ENCODE data around the gene ATXN7L1. TPM values are rescaled to one million over a fixed set of nuclear protein-coding genes. Genes with fewer than 3 reads are reported as not detected.

The ATXN7L1 gene
- total RNA-seq, 1 experiment from 2014 or later, result 29.9 TPM

DNA sequence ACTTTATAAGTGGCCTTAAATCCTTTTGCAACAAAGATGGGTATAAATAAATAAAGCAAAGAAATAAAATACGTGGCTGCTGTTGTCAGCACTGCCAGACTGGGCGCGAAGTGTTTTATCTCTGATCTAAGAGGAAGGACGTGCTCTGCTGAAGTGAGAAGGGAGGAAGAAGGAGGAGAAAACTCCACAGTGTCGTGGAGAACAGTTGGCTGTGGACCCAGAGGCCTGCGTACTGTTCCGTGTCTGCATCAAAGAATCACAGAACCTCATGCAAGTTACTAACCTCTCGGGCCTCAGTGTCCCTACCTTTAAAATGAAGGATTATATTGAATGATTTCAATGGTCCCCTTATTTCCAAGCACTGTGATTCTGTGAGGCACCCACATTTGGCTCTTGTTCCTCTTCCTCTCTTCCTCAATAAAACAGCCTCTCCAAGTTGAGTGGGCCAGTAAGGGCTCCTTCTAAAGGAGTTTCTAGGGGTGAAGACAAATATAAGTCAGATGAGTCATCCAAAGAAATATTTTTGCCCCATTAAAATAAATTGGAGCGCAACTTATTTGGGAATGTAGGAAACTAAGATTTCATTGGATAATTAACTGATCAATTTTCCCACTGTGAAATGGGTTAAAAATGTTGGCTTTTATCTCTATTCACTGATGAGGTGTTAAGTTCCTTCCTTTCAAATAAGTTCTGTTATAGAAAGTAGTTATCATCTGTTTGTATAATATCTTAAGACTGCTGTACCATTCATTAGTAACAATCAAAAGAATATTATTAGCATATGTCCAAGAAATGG is 168.2 kb downstream of the ATXN7L1 start:
- CTCF ChIA-PET, result no interaction called here
- no peaks in the 10 kb centered on the region for H3K27me3 ChIP-seq (replicated peaks; ENCODE audit: insufficient read depth, low read depth, low read length, poor library complexity)
- H3K27ac ChIP-seq (ENCODE audit: low read depth, low read length, poor library complexity, severe bottlenecking), result peak overlapping the region; percentile 20
- no peak overlapping the region for H3K4me3 ChIP-seq (ENCODE audit: low read depth, low read length, poor library complexity, severe bottlenecking)
- POLR2A ChIA-PET (ENCODE audit: low non-redundant PET), result no interaction called here
- DNase-seq (ENCODE audit: low spot score), result peak; percentile 42
- no TSS peak for BruUV-seq (replicated peaks)
- intact Hi-C loops (cut with micrococcal nuclease; ENCODE audit: unreplicated experiment), result no loop called here
- peaks cover 35% of the 10 kb centered on the region for H3K4me1 ChIP-seq (ENCODE audit: insufficient read depth, low read length, poor library complexity, severe bottlenecking)
- H3K9me3 ChIP-seq (ENCODE audit: low read depth, low read length, poor library complexity, severe bottlenecking), result peaks cover 26% of the 10 kb centered on the region
- no peaks in the 10 kb centered on the region for H3K36me3 ChIP-seq (ENCODE audit: insufficient read depth, low read length, poor library complexity, severe bottlenecking)
- TF ChIP-seq, protein P1, sequence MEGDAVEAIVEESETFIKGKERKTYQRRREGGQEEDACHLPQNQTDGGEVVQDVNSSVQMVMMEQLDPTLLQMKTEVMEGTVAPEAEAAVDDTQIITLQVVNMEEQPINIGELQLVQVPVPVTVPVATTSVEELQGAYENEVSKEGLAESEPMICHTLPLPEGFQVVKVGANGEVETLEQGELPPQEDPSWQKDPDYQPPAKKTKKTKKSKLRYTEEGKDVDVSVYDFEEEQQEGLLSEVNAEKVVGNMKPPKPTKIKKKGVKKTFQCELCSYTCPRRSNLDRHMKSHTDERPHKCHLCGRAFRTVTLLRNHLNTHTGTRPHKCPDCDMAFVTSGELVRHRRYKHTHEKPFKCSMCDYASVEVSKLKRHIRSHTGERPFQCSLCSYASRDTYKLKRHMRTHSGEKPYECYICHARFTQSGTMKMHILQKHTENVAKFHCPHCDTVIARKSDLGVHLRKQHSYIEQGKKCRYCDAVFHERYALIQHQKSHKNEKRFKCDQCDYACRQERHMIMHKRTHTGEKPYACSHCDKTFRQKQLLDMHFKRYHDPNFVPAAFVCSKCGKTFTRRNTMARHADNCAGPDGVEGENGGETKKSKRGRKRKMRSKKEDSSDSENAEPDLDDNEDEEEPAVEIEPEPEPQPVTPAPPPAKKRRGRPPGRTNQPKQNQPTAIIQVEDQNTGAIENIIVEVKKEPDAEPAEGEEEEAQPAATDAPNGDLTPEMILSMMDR (conservative IDR thresholded peaks at IDR 0.05; ENCODE audit: low read depth, low read length), result no peak
- no peak for TF ChIP-seq EZH2 (IDR thresholded peaks at IDR 0.05; ENCODE audit: borderline replicate concordance, low read depth, low read length, poor library complexity, severe bottlenecking)

DNA sequence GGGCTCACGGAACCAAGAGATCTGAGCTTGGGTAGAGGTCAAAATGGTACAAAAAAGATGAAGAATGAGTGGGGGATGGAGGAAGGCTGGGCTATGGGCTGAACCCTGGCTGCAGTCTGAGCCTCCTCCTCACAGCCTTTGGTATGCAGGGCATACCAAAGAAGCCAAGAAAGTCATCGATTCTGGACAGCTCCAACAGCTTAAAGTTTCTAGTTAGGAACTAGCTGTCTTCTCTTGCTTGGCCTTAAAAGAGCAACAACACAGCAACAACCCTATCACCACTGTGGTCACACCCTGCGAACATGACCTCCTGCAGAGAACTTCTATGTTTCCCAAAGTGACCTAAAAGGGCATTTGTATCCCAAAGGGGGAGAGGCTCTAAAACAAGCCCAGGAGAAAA is 169.0 kb downstream of the ATXN7L1 start:
- H3K4me3 ChIP-seq (ENCODE audit: low read depth, low read length, poor library complexity, severe bottlenecking), result no peak overlapping the region
- ChIA-PET POLR2A (ENCODE audit: low non-redundant PET) (no interaction called here), CTCF (no interaction called here)
- H3K9me3 ChIP-seq (ENCODE audit: low read depth, low read length, poor library complexity, severe bottlenecking), result peaks cover 19% of the 10 kb centered on the region
- no TSS peak for BruUV-seq (replicated peaks)
- H3K27me3 ChIP-seq (replicated peaks; ENCODE audit: insufficient read depth, low read depth, low read length, poor library complexity), result no peaks in the 10 kb centered on the region
- TF ChIP-seq EZH2 (IDR thresholded peaks at IDR 0.05; ENCODE audit: borderline replicate concordance, low read depth, low read length, poor library complexity, severe bottlenecking), result no peak
- DNase-seq (ENCODE audit: low spot score), result no peak
- no peak overlapping the region for H3K27ac ChIP-seq (ENCODE audit: low read depth, low read length, poor library complexity, severe bottlenecking)
- peaks cover 35% of the 10 kb centered on the region for H3K4me1 ChIP-seq (ENCODE audit: insufficient read depth, low read length, poor library complexity, severe bottlenecking)
- no peaks in the 10 kb centered on the region for H3K36me3 ChIP-seq (ENCODE audit: insufficient read depth, low read length, poor library complexity, severe bottlenecking)
- intact Hi-C loops (cut with micrococcal nuclease; ENCODE audit: unreplicated experiment), result no loop called here

DNA sequence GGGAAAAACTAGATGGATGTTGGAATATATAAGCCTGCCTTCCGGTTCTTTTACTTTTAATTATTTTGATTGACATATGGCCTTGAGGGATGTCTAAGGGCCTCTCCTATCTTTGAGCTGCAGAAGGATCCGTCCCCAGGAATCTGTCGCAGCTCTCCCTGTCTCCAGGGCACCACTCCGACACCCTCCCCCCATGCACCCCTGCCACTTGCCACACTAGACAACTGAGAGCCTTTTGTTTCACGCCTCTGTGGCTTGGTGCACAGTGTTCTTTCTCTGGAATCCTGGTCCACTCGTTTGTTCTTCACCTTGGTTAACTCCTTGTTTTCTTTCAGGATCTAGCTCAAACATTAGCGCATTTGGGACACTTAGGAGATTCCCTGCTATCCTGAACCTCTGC is 171.0 kb downstream of the ATXN7L1 start:
- ChIA-PET POLR2A (ENCODE audit: low non-redundant PET) (interaction anchor here (0.6 kb wide), 1 partner anchor 11 kb away, joined by 11 read pairs; no protein-coding TSS in a partner anchor), CTCF (no interaction called here)
- H3K27me3 ChIP-seq (replicated peaks; ENCODE audit: insufficient read depth, low read depth, low read length, poor library complexity), result no peaks in the 10 kb centered on the region
- TF ChIP-seq, protein P1 (conservative IDR thresholded peaks at IDR 0.05; ENCODE audit: low read depth, low read length), result no peak
- no peak for TF ChIP-seq EZH2 (IDR thresholded peaks at IDR 0.05; ENCODE audit: borderline replicate concordance, low read depth, low read length, poor library complexity, severe bottlenecking)
- no peaks in the 10 kb centered on the region for H3K9me3 ChIP-seq (ENCODE audit: low read depth, low read length, poor library complexity, severe bottlenecking)
- H3K4me3 ChIP-seq (ENCODE audit: low read depth, low read length, poor library complexity, severe bottlenecking), result no peak overlapping the region
- no peak overlapping the region for H3K27ac ChIP-seq (ENCODE audit: low read depth, low read length, poor library complexity, severe bottlenecking)
- peaks cover 42% of the 10 kb centered on the region for H3K4me1 ChIP-seq (ENCODE audit: insufficient read depth, low read length, poor library complexity, severe bottlenecking)
- no peaks in the 10 kb centered on the region for H3K36me3 ChIP-seq (ENCODE audit: insufficient read depth, low read length, poor library complexity, severe bottlenecking)
- BruUV-seq (replicated peaks), result no TSS peak
- no peak for DNase-seq (ENCODE audit: low spot score)
- intact Hi-C loops (cut with micrococcal nuclease; ENCODE audit: unreplicated experiment), result no loop called here
